M059J (cell line): ENCODE measurements around the gene CLDN24. TPM values are rescaled to one million over a fixed set of nuclear protein-coding genes. Genes with fewer than 3 reads are reported as not detected.
"Not testable (repeated sequence)": the region's sequence is repeated elsewhere in the genome, so short reads cannot be mapped to it uniquely, and the experiment has no call there.

Experiments used
- DNase-seq: peaks from one replicate; pipeline ENCODE4 v3.0.0-alpha.2; 2012; ENCODE audit warnings: low read depth
- total RNA-seq: library from RNA; depleted of rRNA; stranded (reverse); fragments of >200 nt; shearing (Covaris generic); gene quantifications from 2 replicates; pipeline ENCODE4 v1.2.3, GENCODE V29; 2014

CLDN24 gene
- total RNA-seq, 1 experiment from 2014 or later = not detected

DNA sequence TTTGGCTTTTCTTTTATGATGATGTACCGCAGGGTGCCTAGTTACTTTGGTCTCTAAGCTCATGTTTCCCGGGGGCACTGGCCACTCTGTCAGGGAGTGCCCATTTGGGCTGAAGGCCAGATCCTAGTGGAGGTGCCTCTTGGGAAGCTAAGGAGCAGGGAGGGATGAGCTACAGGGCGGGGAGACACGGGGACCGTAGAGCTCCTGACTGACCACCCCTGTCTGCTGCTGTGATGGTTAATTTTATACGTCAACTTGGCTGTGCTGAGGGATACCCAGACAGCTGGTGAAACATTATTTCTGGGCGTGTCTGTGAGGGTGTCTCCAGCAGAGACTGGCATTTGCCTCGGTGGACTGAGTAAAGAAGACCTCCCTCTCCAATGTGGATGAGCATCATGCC lies 24.9 kb upstream of the CLDN24 start:
- no peak for DNase-seq

DNA sequence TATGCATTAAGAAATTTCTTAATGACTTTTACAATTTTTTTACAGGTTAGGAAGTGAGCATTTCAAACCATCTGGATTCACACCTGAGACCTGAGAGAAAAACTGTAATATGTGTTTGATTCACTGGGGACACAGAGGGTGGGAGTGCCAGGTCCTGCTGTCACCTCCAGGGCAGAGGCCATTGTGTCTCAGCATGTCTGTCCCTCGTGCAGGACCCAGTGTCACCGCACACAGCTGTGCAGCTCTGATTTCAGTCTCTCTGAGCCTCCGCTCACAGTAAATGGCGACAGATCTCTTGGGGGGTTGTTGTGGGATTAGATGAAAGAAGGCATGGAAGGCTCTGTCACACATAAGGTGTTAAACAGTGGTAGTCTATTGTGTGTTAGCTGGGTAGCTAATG lies 23.0 kb upstream of the CLDN24 start:
- no peak for DNase-seq

DNA sequence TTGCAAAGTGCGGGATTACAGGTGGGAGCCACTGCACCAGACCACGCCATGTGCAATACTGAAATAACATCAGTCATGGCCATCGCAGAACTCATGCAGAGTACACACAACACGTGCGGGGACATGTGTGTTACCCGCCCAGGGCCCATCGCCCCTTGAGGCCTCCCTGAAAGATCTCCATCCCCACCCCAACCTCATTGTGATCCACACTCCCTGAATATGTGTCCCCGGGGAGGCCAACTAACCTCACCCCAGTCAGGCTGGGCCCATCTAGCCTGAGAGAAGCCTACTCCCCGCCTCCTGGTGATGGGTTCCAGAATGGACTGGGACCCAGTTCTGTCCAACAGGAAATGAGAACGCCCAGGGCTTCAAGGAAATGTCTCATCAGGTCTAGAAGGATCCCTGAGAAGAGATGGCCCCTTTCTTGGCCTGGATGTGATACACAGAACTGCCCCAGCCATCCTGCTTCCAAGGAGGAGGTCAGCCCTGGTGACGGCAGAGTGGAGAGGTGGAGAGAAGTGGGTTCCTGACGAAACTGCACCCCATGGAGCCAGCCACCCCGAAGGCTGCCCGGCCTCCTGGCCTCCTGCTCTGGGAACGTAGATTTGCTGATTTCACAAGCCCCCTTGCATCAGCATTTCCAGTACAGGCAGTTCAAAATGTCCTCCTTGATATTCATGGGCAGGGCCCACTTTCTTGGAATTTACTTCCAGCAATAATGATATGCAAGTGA lies 22.5 kb upstream of the CLDN24 start:
- DNase-seq = no peak

DNA sequence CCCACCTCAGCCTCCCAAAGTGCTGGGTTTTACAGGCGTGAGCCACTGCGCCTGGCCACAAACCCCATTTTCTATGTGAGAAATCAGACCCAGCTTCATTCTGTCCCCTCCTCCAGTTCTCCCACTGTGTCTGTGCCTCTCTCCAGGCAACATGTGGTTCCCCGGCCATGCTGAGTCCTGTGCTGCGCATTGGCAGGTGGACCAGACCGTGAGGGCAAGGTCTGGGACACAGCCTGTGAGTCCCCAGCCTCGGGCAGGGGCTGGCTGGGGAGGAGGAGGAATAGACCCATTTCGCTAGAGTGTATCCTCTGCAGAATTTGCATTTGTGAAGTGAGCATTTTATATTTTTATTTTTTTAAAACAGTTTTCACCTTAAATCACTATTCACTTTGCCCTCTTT lies 21.5 kb upstream of the CLDN24 start:
- DNase-seq = no peak

DNA sequence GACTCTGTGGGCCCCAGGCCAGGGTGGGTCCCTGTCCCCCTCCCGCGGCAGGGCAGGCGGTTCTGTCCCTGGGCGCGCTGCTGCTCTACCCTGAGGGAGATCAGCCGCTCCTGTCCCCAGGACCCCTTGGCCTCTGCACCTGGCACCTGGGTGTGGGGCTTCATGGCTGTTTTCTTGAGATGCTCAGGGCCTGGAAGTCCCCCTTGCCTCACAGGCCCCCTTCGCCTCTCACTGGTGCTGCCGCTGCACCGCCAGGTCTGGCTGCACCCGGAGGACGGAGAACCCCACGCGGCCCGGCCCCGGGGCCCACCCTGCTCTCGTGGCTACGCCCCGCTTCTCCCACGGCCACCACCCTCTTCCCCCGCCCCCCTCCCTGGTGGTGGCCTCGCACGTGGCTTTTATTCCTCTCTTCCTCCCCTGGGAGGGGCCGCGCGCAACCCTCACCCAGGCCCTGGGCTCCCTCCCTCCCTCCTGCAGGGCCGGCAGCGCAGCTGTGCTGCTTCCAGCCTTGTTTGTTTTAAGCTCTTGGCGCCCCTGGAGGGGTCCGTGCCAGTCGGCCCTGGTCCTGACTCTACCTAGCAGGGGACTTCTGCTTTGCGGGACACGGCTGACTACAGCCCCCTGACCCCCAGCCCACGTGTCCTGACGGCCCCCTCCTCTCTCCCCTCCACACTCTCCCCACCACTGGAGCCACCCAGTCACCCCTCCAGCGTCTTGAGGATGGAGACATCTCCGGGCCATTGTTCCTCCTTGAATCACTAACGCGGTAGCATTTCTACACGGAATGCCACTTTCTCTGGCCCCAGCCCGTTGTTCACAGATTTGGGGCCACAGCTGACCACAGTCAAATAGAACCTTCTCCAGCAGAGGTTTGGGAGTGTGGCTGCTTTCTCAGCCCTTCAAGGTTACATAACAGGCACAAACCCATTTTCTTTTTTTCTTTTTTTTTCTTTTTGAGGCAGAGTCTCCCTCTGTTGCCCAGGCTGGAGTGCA lies 20.6 kb upstream of the CLDN24 start:
- no peak for DNase-seq

DNA sequence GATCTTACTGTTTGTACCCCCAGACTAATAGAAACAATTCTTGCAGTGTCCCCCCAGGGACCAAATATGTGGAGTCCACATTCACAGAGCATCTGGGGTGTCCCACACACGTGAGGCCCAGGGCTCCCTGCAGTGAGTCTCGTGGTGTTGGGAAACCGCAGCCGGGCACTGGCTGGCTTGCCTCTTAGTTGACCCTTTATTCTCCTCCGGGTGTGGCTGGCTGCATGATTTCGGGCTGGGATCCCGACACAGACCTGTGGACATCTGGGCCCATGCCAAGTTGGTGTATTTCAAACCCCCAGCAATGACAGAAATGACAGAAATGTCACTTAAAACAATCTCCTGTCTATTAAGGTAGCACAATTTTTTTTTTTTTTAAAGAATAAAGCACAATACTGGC lies 15.6 kb upstream of the CLDN24 start:
- no peak for DNase-seq

DNA sequence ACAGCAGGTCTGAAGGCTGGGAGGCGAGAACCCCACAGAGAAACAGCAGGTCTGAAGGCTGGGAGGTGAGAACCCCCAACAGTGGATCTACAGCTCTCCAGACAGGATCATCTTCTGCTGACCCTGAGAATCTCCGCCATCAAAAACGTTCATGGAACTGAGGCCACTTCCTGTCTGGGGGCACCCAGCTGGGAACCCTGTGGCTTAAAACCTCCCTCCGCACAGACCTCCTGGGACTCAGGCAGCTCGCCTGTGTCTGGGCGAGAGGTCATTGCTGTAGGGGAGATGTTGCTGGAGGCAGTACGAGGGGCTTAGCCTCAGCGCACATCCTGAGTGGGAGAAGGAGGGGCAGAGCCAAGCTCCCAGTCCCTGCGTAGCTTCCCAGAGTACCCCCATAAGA lies 15.1 kb upstream of the CLDN24 start:
- no peak for DNase-seq

DNA sequence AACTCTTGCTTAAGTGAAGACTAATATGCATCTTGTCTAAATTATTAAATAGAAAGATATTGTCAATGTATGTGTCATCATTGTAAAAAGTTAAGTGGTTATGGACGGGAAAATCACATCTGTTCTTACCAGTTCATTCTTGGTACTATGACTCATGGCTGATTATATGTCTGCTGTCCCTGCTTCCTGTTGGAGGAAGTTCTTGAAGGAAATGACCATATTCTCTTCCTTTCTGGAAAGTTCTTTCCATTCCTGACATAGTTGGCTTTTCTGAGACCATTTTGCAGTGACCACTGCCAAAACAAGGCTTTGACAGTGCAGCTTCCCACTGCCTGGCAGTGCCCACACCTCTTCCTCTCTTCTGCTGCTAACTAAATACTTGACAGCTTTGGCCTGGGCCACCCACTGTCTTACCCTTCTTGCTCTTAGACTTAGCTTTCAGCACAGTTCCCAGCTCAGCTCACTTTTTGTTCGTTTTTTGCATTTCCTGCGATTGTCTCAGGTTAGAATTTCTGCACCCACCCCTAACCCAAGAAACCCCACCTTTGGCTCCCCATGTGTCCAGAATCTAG lies 13.2 kb upstream of the CLDN24 start:
- peak; percentile 88 for DNase-seq

DNA sequence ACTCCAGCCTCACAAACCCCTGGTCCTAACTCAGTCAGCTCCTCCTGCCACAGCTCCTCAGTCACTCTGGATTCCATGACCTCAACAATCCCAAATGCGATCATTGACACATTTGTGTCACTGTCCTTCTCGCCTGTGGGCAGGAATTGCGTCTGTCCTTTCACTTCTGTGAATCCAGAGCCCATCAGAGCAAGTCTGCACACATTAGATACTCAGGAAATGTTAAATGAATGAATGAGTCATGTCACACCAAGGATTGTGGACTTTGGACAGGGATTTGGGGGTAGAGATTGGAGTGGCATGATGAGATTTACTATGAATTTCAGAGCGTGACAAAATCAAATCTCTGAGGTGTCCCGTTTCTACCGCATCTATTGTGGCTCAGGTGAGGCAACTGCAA lies 11.8 kb upstream of the CLDN24 start:
- peak; percentile 67 for DNase-seq

DNA sequence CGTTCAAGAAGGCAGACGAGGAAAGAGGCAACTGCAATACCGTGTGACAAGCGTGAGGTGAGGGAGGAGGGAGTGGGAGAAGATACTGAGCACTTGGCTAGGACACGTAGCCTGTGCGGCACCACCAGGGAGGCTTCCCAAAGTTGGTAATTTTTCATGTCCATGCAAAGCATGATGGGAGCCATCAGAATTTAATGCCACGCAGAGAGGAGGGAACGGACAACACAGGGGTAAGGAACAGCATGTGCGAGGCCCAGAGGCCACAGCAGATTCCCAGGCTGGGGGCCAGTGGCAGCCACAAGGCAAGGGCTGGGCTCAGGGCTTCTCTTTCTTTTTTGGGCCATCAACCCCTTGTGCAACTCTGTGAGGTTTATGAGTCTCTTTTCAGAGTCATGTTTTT lies 11.0 kb upstream of the CLDN24 start:
- DNase-seq = no peak

DNA sequence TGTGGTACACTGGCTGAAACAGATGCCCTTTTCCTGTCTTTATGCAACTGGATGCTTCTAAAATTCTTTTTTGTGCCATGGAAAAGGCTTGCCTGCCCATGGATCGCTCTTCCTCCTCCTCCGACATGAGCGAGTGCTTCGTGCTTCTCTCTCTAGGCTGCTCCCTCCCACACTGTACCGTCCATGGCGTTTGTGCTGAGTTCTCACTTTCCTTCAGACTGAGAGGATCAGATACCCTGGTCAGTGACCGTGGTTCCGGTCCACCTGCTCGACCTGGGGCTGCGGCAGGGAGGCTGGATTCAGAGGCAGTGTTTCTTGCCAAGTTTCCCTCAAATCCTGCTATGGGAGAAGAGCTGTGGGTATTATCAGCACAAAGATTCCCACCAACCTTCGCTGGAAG lies 10.2 kb upstream of the CLDN24 start:
- DNase-seq = no peak

DNA sequence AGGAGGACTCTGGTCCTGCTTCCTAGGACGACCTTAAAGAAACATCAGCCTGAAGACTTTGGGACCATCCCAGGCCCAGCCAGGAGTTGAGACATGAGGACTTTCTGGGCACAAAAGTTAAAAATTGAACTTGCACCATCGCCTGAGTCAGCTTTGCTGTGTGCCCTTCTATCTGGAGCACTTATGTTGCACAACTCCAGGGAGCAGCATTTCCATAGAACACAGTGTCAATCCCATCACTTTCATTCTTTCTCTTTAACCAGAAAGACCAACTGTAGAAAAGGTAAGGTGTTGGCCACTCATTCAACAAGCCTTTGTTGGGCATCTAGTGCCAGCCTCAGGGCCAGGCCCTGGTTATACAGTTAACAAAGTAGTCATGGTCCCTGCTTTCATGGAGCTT lies 8.6 kb upstream of the CLDN24 start:
- DNase-seq = no peak

DNA sequence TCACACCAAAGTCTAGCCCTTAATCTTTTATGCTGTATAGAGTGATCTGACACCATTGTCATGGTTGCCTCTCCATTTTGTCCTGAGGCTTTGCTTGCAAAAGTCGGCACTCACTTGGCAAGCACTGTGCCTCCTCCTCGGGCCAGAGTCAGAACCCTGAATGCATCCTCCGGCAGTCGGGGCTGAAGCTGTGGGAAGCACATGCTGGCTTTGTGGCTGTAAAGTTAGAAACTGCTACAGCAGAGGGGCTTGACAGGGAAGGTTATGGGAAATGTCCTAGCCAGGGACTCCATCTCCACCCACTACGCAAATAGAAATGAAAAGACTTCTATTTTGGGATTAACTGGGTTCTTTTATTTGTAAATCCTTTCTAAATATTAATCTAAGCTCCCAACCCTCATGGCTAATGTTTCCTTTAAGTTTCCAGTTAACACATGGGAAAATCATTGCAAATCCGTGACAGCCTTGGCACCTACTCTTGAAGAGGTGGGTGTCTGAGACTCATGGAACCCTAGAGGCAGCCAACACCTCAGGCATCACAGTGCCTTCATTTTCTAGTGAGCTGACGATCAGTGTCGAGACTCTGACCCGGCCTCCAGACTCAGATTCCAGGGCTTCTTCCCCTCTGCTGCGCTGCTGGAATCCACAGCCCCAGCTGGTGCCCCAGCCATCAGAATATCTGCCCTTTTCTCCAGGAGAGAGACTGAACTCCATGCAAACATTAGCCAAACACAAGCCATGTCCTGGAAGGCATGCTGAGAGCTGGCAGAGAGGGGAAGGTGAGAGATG lies 7.9 kb upstream of the CLDN24 start:
- no peak for DNase-seq

DNA sequence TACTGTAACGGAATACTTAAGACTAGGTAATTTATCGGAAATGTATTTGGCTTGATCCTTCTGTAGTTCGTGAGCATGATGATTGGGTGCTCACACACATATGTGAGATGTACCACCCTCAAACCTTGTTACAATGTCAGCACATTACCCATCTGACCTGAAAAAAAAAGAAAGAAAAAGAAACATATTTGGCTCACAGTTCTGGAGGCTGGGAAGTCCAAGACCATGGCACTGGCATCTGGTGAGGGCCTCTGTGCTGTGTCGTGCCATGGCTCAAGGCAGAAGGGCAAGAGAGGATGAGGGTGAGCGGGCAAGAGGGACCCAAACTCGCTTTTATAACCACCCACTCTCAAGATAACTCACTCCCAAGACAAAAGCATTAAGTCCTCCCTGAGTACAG lies 7.0 kb upstream of the CLDN24 start:
- DNase-seq = no peak

DNA sequence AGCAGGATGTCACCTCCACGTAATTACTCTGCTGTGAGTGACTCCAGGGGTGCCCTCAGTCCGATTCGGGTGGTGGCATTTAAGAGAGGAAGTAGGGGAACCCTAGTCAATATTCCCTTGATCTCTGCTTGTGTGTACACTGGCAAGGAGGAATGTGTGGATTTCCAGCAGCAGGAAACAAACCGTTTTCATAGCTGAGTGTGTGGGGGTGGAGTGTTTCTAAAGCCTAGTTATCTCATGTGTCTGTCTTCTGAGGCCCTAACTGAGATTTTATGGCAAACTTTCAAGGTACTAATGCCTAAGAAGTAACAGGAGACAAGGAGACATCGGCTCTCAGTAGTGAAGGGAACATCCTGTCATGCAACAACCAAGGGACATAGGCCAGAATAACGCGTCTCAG lies 6.6 kb upstream of the CLDN24 start:
- DNase-seq = no peak

DNA sequence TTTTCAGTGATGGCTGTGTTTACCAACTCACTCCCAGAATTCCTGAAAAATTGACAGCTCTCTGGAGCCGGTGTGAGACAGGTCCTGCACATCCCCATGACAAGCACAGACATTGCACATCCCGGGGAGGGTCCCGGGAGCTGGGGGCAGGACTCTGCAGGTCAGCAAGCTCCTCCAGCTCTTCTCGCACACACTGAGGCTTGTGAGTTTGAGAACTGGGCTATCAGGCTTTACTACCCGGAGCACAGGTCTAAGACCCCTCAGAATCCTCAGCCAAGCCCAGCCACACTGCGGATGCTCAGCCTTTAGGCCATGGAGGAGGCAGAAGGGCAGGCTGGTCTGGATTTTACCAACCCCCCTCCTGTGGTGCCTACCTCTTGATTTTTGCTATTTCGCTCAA lies 5.6 kb upstream of the CLDN24 start:
- DNase-seq = no peak

DNA sequence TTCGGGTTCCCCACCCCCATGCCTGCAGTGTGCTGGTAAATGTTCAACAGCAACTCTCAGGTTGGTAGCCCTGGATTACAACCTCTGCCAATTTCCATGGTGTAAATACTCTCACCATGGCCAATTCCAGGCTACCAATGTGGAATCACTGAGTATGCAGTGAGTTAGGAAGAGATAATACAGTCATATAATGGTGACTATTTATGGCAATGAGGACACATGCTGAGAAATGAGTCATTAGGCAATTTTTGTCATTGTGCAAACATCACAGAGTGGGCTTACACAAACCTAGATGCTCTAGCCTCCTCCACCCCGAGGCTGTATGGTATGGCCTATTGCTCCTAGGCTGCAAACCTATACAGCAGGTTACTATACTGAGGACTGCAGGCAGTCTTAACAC lies 4.6 kb upstream of the CLDN24 start:
- peak; percentile 13 for DNase-seq

DNA sequence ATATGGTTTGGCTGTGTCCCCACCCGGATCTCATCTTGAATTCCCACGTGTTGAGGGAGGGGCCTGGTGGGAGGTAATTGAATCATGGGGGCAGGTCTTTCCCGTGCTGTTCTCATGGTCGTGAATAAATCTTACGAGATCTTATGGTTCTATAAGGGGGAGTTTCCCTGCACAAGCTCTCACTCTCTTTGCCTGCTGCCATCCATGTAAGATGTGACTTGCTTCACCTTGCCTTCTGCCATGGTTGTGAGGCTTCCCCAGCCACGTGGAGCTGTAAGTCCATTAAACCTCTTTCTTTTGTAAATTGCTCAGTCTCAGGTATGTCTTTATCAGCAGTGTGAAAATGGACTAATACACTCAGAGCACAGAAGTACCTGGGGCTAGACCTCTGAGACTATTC lies 4.2 kb upstream of the CLDN24 start:
- DNase-seq = not testable (repeated sequence)

DNA sequence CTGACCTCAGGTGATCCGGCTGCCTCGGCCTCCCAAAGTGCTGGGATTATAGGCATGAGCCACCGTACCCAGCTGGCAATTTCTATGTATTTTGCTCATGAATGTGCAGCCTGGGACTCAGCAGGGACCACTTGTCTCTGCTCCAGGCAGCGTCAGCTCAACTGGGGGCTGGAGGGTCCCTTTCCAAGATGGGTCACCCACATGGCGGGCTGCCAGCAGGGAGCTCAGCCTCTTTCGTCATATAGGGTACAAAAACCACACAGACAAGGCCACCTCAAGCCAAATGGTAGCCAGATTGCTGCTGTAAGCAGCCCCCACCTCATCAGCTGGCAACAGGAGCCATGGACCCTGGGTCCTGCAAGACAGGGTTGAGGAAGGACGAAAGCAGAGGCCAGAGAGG lies 2.4 kb upstream of the CLDN24 start:
- no peak for DNase-seq

DNA sequence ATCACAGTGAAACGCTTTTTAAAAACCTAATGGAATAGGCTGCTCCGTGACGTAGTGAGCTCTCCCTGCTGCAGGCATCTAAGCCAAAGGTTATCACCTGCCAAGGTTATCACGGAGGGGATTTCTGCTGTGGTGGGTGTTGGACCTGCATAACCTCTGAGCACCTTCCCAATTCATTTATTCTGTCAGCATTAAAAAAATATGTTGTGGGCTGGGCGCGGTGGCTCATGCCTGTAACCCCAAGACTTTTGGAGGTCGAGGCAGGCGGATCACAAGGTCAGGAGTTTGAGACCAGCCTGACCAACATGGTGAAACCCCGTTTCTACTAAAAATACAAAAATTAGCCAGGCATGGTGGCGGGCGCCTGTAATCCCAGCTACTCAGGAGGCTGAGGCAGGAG lies 1.8 kb upstream of the CLDN24 start:
- DNase-seq = not testable (repeated sequence)

DNA sequence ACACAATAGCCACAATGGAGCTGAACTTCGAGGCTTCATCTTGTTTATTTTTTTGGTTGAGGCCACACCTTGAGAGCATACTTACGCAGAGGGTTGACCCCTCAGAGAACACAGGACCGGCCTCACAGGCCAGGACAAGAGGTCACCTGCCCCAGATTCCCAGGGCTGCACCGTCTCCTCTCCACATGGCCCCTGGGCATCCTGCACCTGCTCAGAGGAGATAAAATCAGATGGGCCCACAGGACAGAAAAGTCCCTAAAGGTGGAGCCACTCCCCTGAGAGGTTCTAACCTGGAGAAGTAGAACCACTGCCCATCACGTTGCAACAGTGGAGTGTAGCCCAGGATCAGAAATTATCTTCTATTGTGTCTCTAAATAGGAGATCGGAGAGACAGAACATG lies 1.1 kb upstream of the CLDN24 start:
- no peak for DNase-seq

DNA sequence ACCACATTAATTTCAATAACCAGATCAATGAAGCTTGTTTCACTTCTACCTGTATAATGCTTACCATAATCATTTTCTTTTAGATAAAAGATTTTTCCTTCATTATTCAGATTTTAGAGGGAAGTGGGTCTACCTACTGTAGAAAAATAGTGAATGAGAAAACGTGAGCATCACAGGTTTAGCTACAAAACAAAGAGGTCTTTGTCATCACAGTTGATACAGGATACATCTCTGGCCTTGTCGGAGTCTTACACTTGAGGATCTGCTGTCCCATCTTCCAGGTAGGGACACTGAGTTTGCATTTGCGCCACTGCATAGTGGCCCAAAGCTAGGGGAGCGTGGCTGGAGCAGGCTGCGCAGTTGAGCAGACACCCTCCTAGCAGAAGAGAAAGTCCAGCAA lies 710 bp downstream of the CLDN24 start:
- DNase-seq = no peak
